ENCODE measurements around the gene ZC3H13.

ZC3H13 gene

DNA sequence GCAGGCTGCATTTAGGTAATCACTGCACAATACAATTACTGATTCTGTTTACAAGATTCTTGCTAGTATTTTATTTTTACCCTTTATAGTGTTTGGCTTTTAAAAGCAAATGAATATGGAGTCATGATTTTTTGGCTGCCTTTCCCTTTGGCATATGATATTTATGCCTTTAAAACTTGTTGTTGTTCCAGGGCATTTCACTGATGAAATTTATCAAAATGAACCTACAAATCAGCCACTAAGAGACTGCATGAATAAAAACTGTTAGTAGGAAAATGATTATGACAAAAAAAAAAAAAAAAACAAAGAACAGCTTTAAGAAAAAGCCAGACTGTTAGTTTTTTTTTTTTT is 49.7 kb upstream of the ZC3H13 start (continued):
- TF ChIP-seq, protein P1, sequence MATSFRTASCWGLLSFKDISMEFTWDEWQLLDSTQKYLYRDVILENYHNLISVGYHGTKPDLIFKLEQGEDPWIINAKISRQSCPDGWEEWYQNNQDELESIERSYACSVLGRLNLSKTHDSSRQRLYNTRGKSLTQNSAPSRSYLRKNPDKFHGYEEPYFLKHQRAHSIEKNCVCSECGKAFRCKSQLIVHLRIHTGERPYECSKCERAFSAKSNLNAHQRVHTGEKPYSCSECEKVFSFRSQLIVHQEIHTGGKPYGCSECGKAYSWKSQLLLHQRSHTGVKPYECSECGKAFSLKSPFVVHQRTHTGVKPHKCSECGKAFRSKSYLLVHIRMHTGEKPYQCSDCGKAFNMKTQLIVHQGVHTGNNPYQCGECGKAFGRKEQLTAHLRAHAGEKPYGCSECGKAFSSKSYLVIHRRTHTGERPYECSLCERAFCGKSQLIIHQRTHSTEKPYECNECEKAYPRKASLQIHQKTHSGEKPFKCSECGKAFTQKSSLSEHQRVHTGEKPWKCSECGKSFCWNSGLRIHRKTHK (tag by site-specific recombination; IDR thresholded peaks at IDR 0.05), result no peak

DNA sequence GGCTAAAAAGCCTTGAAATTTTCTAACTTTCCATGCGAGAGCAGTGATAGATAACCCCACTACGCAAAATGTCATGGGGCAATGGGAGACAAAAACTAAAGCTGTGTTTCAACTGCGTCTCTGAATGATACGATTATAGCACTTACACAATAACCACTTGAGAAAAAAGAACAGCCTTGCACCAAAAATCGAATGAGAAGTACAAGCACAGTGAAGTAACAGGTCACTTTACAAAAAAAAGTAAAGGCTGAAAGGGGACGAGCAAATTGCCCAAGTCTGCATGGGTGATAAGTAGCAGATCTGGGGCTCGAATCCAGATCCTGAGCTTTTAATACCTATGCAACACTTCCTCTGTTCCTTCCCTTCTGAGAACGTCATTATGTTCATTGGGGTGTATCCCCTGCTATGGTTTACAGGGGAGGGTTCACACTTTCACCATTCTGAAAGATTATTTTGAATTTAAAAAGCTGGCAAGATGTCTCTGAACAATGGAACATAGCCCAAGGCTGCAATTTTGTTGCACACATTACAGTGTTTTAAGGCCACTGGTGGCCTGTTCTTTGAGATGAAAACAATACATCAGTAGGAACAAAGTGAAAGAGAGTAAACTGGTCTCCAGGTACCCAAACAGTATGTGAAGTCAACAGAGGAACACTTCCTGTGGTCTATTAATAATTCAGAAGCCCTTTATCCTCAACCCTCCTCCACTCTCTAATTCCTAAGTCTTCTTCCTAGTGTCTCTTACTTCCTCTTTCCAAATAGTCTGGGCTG is 49.1 kb upstream of the ZC3H13 start:
- CTCF ChIA-PET, result interaction anchor here (0.6 kb wide), 1 partner anchor 465 kb away, joined by 3 read pairs; no protein-coding TSS in a partner anchor
- Histone ChIP-seq H3K36me3 (ENCODE audit: control insufficient read depth in 2 of 2, insufficient read depth in 1 of 2, low read length in 2 of 2) (no peaks in the 10 kb centered on the region), H3K4me3 (ENCODE audit: low read depth, low read length) (no peak overlapping the region), H3K9me3 (ENCODE audit: control insufficient read depth, insufficient read depth, low read depth, low read length) (no peaks in the 10 kb centered on the region), H3K27ac (ENCODE audit: extremely low read depth, low read depth, low read length) (no peak overlapping the region), H3K4me1 (ENCODE audit: control insufficient read depth, insufficient read depth, low read length) (no peaks in the 10 kb centered on the region)
- POLR2A ChIA-PET, result no interaction called here
- no peak for TF ChIP-seq ZNF292 (tag by site-specific recombination; IDR thresholded peaks at IDR 0.05; ENCODE audit: borderline replicate concordance, low read depth)
- no peak for TF ChIP-seq ZNF76 (tag by site-specific recombination; IDR thresholded peaks at IDR 0.05; ENCODE audit: borderline replicate concordance, low read depth)
- TF ChIP-seq ZNF677 (tag by site-specific recombination; IDR thresholded peaks at IDR 0.05), result no peak
- TF ChIP-seq ZNF664 (tag by site-specific recombination; IDR thresholded peaks at IDR 0.05), result no peak
- TF ChIP-seq HOXD13 (CRISPR knock-in tag; IDR thresholded peaks at IDR 0.05; ENCODE audit: borderline replicate concordance), result no peak
- TF ChIP-seq ZNF350 (tag by site-specific recombination; IDR thresholded peaks at IDR 0.05), result no peak
- TF ChIP-seq, protein P2, sequence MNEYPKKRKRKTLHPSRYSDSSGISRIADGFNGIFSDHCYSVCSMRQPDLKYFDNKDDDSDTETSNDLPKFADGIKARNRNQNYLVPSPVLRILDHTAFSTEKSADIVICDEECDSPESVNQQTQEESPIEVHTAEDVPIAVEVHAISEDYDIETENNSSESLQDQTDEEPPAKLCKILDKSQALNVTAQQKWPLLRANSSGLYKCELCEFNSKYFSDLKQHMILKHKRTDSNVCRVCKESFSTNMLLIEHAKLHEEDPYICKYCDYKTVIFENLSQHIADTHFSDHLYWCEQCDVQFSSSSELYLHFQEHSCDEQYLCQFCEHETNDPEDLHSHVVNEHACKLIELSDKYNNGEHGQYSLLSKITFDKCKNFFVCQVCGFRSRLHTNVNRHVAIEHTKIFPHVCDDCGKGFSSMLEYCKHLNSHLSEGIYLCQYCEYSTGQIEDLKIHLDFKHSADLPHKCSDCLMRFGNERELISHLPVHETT (tag by site-specific recombination; IDR thresholded peaks at IDR 0.05), result no peak
- no peak for TF ChIP-seq ZNF623 (tag by site-specific recombination; IDR thresholded peaks at IDR 0.05)
- no peak for TF ChIP-seq ZNF248 (tag by site-specific recombination; IDR thresholded peaks at IDR 0.05)
- no peak for TF ChIP-seq SALL2 (tag by site-specific recombination; IDR thresholded peaks at IDR 0.05; ENCODE audit: borderline replicate concordance)
- no peak for TF ChIP-seq ZNF184 (tag by site-specific recombination; IDR thresholded peaks at IDR 0.05)
- TF ChIP-seq ZNF23 (tag by site-specific recombination; IDR thresholded peaks at IDR 0.05; ENCODE audit: borderline replicate concordance), result no peak
- no peak for TF ChIP-seq SETDB1 (IDR thresholded peaks at IDR 0.05; ENCODE audit: insufficient read length, low read length)
- TF ChIP-seq ZNF16 (tag by site-specific recombination; IDR thresholded peaks at IDR 0.05; ENCODE audit: low read depth), result no peak
- TF ChIP-seq, protein P3, sequence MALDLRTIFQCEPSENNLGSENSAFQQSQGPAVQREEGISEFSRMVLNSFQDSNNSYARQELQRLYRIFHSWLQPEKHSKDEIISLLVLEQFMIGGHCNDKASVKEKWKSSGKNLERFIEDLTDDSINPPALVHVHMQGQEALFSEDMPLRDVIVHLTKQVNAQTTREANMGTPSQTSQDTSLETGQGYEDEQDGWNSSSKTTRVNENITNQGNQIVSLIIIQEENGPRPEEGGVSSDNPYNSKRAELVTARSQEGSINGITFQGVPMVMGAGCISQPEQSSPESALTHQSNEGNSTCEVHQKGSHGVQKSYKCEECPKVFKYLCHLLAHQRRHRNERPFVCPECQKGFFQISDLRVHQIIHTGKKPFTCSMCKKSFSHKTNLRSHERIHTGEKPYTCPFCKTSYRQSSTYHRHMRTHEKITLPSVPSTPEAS (tag by site-specific recombination; IDR thresholded peaks at IDR 0.05), result no peak
- no peak for TF ChIP-seq ZNF302 (tag by site-specific recombination; IDR thresholded peaks at IDR 0.05; ENCODE audit: low read depth)
- TF ChIP-seq, protein P4, sequence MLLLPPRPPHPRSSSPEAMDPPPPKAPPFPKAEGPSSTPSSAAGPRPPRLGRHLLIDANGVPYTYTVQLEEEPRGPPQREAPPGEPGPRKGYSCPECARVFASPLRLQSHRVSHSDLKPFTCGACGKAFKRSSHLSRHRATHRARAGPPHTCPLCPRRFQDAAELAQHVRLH (tag by site-specific recombination; IDR thresholded peaks at IDR 0.05), result no peak
- TF ChIP-seq, protein P5, sequence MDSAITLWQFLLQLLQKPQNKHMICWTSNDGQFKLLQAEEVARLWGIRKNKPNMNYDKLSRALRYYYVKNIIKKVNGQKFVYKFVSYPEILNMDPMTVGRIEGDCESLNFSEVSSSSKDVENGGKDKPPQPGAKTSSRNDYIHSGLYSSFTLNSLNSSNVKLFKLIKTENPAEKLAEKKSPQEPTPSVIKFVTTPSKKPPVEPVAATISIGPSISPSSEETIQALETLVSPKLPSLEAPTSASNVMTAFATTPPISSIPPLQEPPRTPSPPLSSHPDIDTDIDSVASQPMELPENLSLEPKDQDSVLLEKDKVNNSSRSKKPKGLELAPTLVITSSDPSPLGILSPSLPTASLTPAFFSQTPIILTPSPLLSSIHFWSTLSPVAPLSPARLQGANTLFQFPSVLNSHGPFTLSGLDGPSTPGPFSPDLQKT (IDR thresholded peaks at IDR 0.05; ENCODE audit: borderline replicate concordance, low read depth, low read length), result no peak
- no peak for TF ChIP-seq HOXC10 (CRISPR knock-in tag; IDR thresholded peaks at IDR 0.05)
